ENCODE measurements around the gene VTI1A.
"Not testable (repeated sequence)": the region's sequence is repeated elsewhere in the genome, so short reads cannot be mapped to it uniquely, and the experiment has no call there.

Gene VTI1A

DNA sequence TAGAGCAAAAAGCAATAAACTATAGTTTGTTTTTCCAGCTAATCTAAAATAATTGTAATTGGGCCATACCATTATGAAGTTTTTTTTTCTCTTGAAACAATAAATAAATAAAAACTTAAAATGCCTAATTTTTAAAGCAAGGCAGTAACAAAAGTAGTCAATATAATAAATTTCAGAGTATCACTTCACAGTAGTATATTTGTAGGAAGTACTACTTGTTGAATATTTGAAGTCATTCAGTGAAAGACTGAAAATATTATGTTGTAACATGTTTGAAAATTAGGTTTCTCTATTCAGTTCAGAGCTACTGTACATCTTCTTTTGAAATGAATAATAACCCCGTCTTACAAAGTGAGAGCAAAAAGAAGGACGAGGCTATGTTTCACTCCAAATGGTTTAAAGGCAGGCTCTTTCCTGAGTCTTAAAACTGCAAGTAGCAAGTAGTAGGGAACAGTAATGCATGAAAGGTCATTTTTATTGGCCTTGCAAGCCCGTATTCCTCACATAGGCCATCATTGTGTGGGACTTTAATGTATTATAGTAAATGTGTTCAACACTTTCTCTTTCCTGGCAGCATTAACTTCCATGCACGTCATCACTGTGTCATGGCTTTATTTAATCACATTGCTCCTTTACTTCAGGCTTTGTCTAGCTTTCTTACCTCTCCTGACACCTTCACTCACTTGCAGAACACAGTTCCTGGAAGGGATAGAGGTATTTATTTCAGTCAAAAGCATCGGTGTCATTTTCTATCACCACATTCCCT lies 141.4 kb downstream of the VTI1A start:
- no peak for DNase-seq (ENCODE audit: low read depth in 2 of 2)

DNA sequence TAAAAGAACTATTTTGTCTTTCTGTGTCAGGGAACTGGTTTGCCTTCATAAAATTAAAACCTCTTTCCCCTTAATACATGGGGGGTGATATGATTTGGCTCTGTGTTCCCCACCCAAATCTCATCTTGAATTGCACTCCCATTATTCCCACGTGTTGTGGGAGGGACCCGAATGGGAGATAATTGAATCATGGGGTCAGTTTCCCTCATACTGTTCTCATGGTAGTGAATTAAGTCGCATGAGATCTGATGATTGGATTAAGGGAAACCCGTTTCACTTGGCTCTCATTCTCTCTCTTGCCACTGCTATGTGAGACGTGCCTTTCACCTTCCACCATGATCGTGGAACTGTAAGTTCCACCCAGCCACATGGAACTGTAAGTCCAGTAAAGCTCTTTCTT lies 142.1 kb downstream of the VTI1A start:
- no peak for DNase-seq (ENCODE audit: low read depth in 2 of 2)

DNA sequence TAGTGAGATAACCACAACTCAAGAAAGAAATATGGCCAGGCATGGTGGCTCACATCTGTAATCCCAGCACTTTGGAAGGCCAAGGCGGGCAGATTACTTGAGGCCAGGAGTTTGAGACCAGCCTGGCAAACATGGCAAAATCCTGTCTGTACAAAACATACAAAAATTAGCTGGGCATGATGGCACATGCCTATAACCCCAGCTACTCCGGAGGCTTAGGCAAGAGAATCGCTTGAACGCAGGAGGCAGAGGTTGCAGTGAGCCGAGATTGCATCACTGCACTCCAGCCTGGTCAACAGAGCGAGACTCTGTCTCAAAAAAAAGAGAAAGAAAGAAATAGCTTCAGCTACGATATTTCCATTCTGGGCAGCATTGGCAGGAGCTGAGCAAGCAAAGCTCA lies 143.8 kb downstream of the VTI1A start:
- DNase-seq (ENCODE audit: low read depth in 2 of 2) = not testable (repeated sequence)

DNA sequence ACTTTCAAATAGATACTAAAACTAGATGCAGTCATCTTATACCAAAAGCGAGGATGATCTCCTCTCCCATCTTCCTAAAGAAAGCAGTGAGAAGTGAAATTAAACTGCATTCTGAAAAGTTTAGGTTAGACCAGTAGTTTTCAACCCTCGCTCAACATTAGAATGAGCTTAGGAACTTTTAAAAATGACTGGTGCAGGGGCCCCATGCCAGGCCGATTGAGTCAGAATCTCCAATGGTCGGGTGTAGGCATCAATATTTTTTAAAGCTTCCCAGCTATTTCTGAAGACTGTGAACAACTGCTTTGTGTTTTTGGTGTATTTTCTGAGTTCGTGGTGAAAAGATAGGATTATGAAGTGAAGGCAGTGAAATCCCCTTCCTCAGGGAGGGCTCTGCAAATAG lies 146.0 kb downstream of the VTI1A start:
- DNase-seq (ENCODE audit: low read depth in 2 of 2) = no peak

DNA sequence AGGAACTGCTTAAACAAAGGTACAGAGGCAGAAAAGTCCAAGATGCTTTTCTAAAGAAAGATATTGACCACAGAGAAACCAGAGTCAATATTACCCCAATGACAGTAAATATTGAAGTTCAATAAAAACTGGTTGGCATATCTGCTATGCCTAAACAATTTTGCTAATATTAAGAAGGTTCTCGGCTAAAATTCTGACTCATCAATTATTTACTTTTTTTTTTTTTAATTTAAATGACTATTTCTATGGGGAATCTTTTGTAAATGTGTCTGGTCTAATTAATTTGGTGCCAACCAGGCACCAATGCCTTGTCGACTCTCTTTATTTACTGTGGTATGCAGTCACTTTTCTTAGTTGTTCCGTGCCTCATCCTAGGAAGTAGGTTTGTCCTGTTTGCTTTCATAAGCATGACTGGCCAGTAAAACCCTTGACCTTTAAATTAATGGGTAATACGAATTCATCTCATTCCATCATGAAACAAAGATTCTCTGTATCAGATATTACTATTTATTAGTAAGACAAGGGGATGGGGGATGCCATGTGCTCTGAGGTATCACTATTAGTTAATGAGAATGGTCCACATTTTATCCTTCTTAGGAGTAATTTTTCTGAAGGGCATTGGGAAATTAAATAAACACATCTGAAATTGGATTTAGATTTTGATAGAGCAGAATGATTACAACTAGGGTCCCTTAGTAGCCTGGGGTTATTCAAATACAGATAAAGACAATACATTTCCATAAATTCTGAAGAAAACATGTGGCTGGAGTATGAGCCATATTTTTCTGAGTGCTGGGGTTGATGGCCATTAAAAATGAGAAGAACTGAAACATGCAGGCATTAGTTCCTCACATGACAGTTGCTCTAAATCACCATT lies 154.4 kb downstream of the VTI1A start:
- no peak for DNase-seq (ENCODE audit: low read depth in 2 of 2)

DNA sequence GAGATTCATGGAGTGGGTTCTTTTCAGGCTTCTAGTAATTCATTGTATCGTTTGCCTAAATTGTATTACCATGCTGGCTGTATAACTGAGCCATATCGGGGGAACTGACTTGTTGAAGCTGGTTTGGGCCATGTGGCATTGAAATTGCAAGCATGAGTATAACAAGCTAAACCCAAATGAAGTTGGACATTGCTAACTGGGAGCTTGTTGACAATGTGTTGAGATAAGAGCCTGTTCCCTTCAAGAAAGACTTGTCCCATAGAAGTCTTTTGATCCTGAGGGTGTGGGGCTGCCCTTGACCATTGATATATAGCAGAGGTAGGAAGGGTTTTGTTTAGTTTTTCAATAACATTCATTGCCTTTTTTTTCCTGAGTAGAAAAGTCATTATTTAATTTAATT lies 156.0 kb downstream of the VTI1A start:
- no peak for DNase-seq (ENCODE audit: low read depth in 2 of 2)

DNA sequence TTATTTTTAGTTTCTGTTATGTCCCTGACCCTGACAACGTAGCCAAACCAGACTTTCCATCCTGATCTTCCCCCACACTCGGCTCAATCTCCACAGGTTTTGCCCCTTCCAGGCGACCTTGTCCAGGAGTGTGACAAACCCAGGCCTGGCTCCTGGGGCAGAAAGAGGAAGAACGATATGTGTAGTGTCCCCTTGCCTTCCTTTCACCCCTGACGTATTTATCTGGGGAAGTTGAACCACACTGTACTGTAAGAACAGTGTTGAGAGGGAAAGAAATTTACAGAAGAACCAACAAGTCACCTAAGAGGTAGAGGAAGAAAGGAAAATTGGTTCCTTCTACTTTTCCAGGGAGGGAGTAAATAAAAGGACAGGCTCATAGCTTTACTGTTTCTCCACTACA lies 158.0 kb downstream of the VTI1A start:
- no peak for DNase-seq (ENCODE audit: low read depth in 2 of 2)

DNA sequence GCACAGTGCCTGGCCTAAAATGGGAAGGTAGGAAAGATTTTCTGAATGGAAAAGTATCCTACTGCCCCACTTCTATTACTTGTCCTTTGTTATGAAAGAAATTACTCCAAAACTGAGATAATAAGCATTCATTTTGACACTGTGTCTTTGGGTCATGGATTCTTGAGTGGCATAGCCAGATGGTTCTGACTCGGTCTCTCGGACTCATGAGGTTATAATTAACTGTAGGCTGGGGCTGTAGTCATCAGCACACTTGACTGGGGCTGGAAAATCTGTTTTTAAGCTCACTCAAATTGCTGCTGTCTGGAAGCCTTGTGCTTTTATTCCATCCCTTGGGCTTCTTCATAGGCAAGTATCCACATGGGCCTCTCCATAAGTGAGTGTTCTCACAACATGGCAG lies 160.5 kb downstream of the VTI1A start:
- DNase-seq (ENCODE audit: low read depth in 2 of 2) = no peak

DNA sequence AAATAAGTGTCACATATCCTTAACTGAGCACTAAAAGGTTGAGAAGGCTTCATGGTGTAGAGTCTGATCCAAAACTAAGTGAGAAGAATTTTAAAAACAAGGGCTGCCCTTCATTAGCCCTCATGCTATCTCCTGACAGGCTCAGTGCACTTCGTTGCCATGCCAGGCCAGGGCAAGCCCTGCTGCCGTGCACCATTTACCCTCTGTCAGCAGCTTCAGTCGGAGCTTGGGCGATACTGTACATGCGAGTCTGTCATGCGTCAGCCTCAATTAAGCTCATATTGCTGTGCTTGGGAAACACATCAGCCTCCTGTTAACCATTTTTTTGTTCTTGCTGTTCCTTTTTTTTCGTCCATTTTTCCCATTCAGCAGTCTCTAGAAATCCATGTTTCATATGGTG lies 166.6 kb downstream of the VTI1A start:
- no peak for DNase-seq (ENCODE audit: low read depth in 2 of 2)

DNA sequence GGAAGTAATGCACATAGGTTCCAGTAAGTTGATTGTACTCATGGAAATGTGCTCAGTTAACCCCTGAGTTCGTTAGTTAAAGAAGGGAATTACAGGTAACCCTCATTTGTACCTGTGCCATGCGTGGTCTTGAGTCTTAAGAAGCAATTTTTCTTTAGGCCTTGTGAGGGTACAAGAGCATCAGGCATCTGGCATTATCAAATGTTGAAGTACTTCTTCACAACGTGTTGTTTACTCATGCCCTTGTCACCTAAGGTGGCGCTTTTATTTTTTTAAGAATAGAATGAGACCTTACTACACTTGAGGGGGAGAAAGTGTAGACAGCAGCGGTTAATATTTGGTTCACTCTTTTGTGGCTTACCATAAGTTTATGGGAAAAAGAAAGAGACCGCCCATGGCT lies 167.1 kb downstream of the VTI1A start:
- no peak for DNase-seq (ENCODE audit: low read depth in 2 of 2)

DNA sequence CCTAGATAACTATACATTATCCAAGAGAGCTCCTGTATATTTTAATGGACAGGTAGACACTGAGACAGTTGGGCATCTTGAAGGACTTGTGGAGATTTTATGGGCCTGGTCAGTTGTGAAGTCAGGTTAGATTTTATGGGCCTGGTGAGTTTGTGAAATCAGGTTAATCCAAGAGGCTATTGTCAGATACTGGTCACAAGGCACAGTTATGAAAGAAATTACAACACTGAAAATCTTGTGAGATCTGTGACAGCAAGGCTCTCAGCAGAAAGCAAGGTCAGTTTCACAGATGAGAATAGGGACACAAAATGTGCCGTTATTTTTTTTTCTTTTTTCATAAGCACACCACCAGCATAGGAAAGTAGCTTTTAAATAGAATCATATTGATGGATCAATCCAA lies 167.6 kb downstream of the VTI1A start:
- no peak for DNase-seq (ENCODE audit: low read depth in 2 of 2)

DNA sequence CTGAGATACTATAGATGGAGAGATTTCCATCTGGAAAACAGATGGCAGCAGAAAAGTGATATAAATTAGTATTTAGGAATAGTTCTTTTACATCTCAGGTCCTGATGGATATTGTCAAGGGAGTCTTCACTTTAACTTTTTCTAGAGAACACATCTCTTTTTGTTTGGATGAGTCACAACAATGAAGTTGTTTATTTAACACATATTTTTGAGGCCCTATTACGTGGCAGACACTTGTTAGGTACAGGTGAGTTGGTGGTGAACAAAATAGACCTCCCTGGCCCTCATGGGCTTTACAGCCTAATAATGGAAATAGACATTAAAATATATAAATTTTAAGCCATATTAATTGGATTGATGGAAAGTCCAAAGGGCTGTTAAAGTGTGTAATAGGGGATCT lies 168.3 kb downstream of the VTI1A start:
- DNase-seq (ENCODE audit: low read depth in 2 of 2) = no peak

DNA sequence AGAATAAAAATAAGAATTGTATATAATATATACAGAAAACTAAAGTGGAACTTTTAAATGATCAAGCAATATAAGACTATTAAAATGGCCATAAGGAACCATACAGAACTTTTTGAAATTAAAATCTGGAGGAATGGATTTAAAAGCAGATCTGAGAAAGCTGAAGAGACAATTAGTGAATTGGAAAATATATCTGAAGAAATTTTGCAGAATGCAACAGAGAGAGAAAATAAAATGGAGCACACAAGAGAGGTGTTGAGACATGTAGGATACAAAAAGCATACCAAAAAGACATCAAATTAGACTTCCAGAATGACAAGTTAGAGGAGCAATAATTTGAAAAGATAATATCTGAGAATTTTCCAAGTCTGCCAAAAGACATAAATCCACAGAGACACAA lies 169.6 kb downstream of the VTI1A start:
- no peak for DNase-seq (ENCODE audit: low read depth in 2 of 2)

DNA sequence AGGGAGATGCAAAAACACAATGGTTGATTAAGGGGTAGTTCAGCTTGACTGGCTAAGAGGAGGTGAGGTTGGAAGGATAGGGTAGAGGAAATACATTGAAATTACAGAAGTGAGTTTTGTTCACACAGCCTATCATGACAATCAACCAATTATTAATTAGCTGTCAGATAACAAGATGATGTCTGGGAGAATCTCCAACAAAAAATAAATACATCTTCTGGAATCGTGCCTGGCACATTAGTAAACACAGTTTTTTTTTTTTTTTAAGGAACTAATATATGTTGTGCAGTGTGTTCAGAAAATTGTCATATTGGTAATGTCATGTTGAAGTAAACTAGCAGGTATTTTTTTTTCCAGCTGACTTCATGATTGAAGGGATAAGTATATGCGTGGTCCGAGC lies 171.8 kb downstream of the VTI1A start:
- no peak for DNase-seq (ENCODE audit: low read depth in 2 of 2)

DNA sequence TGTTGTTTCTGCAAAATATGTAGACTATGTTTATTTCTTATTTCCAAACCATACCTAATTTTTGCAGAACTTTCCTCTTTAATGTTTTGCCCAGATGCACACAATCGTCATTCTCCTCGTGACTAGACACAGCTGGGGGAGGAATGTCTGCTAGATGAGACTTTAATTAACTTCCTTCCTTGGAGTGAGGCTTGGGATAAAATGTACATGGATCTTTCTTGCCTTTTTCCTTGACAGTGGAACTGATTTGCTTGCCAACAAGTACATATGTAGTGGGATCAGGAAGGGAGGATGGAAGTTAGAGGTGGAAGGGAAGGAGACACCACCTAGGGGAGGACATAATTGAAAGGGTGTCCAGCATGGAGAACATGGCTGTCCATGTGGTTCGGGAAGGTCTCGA lies 172.5 kb downstream of the VTI1A start:
- no peak for DNase-seq (ENCODE audit: low read depth in 2 of 2)

DNA sequence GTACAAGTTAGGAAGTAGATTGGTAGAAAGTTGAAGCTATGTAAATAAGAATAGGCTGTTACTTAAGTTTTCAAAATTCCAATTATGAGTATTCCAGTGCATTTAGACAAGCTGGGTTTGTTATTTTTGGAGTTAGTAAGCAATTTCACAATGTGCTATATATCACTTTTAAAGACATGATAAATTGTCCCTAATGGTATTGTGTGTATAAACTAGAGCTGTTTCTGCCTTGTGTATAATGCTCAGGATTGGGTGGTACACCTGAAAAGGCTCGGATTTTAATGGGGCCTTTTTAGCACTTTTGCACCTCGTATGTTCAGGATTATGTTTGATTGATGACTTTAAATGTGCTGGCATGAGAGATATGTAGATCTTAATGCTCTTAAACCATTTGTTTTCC lies 175.8 kb downstream of the VTI1A start:
- DNase-seq (ENCODE audit: low read depth in 2 of 2) = no peak

DNA sequence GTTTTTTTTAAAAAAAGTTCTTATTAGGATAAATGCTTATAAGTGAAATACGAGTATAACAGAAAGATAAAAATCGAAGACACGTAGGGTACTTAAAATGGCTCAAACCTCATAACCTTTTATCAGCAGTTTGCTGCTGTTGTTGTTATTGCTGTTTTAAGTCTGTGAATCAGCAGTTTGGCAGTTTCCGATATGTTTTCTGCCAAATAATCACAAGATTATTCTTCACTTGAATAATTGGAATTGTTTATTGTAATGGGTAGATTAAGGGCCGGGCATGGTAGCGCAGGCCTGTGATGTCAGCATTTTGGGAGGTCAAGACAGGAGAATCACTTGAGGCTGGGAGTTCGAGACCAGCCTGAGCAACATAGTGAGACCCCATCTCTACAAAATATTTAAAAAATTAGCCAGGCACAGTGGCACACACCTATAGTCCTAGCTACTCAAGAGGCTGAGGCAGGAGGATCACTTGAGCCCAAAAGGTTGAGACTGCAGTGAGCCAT lies 177.6 kb downstream of the VTI1A start:
- no peak for DNase-seq (ENCODE audit: low read depth in 2 of 2)

DNA sequence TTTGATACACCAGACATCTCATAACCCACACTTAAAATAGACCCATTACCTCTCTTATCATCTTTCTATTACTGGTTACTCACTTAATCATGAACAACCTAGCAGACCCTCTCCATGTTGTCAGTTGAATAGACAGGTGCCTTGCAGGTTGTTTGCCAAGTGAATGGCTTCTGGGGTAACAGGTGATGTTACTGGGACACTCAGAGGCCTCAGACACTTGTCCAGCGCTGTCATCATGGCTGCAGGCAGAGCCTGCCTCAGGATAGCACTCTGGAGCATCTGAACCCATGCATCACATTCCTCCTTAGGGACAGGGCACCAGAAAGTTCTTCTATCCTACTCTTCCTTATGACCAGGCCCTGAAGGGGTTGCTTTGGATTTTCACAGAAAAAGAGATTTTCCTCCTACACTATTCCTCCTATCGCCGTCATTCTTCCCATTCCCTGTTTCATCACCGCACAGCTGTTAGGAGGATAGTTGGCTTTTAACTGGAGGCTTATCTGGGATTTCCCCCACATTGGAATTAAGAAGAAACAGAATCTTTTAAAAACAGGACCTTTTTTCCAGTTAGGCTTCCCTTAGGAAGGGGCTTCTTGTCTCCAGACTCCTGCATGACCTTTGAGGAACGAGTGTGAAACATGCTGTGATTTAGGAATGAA lies 182.1 kb downstream of the VTI1A start:
- DNase-seq (ENCODE audit: low read depth in 2 of 2) = no peak

DNA sequence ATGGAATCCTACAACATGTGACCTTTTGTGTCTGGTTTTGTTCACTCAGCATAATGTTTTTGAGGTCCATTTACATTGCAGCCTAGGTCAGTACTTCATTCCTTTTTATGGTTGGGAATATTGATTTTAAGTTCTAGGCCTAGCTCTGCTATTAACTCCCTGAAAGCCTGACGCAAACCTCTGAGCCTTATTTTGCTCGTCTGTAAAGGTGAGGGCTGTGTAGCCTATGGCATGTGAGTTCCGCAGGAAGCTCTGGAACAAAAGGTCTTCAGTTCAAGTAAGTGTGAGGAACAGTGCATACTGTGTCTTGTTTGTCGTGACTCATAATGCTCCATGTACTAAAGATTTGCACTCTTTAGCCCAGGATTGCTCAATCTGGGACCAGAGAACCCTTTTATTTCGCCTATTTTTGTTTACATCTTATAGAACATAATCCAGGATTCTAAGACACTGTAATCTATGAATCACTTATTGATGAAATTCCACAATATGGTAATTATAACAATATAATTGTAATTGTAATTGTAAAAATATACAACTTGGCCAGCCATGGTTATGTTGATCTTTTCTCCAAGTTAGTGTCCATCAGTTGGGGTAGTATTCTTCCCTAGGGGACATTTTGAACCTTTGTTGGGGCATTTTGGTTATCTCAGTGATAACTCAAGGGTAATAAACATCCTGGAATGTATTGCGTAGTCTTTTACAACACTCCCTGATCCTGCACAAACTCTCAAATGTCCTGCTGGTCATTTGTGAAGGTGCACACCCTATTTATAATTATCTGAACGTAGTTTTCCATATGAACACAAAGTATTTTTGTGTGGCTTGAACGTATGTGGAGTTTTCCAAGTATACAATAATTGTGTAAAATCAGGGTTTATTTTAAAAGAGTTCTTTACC lies 184.7 kb downstream of the VTI1A start:
- no peak for DNase-seq (ENCODE audit: low read depth in 2 of 2)

DNA sequence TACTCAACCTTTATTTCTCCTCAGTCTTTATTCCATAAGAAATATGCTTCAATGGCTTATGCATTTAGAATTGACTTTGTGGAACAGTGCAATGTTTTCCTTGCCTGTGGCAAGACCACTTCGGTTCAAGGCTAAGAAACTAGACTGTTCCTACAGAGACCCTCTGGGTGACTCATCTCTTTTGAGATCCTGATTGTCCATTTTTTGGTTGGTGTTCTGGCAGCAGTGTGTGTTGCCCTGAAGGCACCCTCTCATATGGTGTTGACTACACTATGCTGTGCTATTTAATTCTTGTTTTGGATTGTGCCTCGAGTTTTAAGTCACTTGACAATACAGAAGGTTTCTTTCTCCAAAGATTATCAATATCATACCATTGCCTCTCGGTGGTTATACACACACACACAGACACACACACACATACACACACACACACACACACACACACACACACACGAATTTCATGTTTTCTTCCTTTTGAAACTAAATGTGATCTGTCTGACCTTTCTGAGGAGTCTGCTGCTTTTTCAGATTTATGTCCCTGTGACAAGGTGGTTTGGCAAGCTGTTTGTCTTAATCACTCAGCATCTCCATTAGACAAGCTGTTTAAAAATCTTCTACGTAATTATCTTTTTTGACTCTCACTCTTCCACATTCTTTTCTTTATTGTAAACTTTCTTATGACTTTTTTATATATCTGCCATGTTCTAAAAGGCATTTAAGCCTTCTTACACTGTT lies 187.2 kb downstream of the VTI1A start:
- peak in 1 of 2 experiments; percentile 24 for DNase-seq (ENCODE audit: low read depth in 2 of 2)

DNA sequence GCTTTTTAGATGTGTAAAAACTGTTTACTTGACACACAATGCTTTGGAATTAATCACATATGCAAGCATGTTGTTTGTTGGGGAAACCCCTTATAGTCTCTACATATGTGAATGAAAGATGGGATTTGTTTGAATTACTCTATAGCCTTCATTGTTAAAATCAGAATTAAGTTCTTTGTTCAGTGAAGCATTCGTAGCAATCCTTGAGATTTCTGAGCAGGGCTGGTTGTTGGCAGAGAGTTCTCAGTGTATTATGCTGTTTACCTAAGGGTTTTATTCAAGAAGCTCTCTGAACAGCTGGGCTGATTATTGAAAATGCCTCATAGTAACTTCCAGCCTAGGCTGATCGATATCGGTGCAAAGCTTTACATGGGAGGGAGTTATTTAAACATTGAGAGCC lies 190.9 kb downstream of the VTI1A start:
- no peak for DNase-seq (ENCODE audit: low read depth in 2 of 2)
